A204.1 (cell line): Measurements from ENCODE around the gene TTC5.
"Not testable (repeated sequence)": the region's sequence is repeated elsewhere in the genome, so short reads cannot be mapped to it uniquely, and the experiment has no call there.

ENCODE experiments used
- FAIRE-seq: peaks from 2 replicates; lab custom pipeline; 2012; peaks lifted over from hg19 to GRCh38; lab: Jason Lieb, UNC

Gene TTC5

GRCh38 chr14:20305265-20306078 is at the start of gene TTC5:
TSS of gene TTC5 (minus strand) at chr14:20305951. CDS start at chr14:20305937, 14 bp downstream.
- peak; percentile 92 for FAIRE-seq

GRCh38 chr14:20350860-20351259 is 45.1 kb upstream of the TTC5 start:
- no peak for FAIRE-seq

GRCh38 chr14:20350282-20350681 is 44.5 kb upstream of the TTC5 start:
- FAIRE-seq: no peak

- no peak for FAIRE-seq
These were observed 42.0 kb upstream of the TTC5 start for GRCh38 chr14:20347747-20348146.

GRCh38 chr14:20346713-20347112 is 41.0 kb upstream of the TTC5 start:
- FAIRE-seq: no peak

GRCh38 chr14:20345366-20345765 is 39.6 kb upstream of the TTC5 start:
- FAIRE-seq: no peak

GRCh38 chr14:20343862-20344220 is 38.1 kb upstream of the TTC5 start:
- no peak for FAIRE-seq

- FAIRE-seq: peak; percentile 98
These were observed 37.5 kb upstream of the TTC5 start, which contains the start of gene PARP2 for GRCh38 chr14:20343092-20343861. TSS of gene PARP2 (plus strand) at chr14:20343635. CDS start at chr14:20343642, 7 bp downstream.

- FAIRE-seq: no peak
These were observed 35.9 kb upstream of the TTC5 start for GRCh38 chr14:20341646-20342045.

GRCh38 chr14:20341032-20341431 is 35.3 kb upstream of the TTC5 start:
- FAIRE-seq: not testable (repeated sequence)

- no peak for FAIRE-seq
These were observed 28.3 kb upstream of the TTC5 start for GRCh38 chr14:20334017-20334416.

GRCh38 chr14:20333494-20333841 is 27.7 kb upstream of the TTC5 start:
- FAIRE-seq: no peak

GRCh38 chr14:20332788-20333493 is 27.2 kb upstream of the TTC5 start, which contains the start of gene CCNB1IP1:
TSS of gene CCNB1IP1 (minus strand) at chr14:20333279. CDS start at chr14:20316523, 16,756 bp downstream.
- FAIRE-seq: peak; percentile 98

GRCh38 chr14:20332431-20332787 is 26.7 kb upstream of the TTC5 start:
- no peak for FAIRE-seq

GRCh38 chr14:20331053-20331613 is 25.4 kb upstream of the TTC5 start:
- no peak for FAIRE-seq

GRCh38 chr14:20329355-20329754 is 23.6 kb upstream of the TTC5 start:
- FAIRE-seq: no peak

GRCh38 chr14:20328705-20329104 is 23.0 kb upstream of the TTC5 start:
- FAIRE-seq: no peak

- FAIRE-seq: peak; percentile 99
These were observed 21.5 kb upstream of the TTC5 start for GRCh38 chr14:20327005-20327869.

- no peak for FAIRE-seq
These were observed 12.0 kb upstream of the TTC5 start for GRCh38 chr14:20317720-20318119.

GRCh38 chr14:20314026-20314425 is 8.3 kb upstream of the TTC5 start:
- no peak for FAIRE-seq

- FAIRE-seq: no peak
These were observed 300 bp upstream of the TTC5 start for GRCh38 chr14:20306079-20306423.
